ENCODE measurements around the gene FBXL7.

Gene FBXL7

GRCh38 chr5:15977851-15978250, 477.9 kb downstream of the FBXL7 start:
- DNase-seq, result no peak

- DNase-seq, result no peak
Observed at GRCh38 chr5:15980835-15981234, 480.9 kb downstream of the FBXL7 start.

GRCh38 chr5:15983392-15983791, 483.4 kb downstream of the FBXL7 start:
- no peak for DNase-seq

All from bone marrow (tissue), 2 donors.